ENCODE results near the gene TMEM131.

The TMEM131 gene

DNA sequence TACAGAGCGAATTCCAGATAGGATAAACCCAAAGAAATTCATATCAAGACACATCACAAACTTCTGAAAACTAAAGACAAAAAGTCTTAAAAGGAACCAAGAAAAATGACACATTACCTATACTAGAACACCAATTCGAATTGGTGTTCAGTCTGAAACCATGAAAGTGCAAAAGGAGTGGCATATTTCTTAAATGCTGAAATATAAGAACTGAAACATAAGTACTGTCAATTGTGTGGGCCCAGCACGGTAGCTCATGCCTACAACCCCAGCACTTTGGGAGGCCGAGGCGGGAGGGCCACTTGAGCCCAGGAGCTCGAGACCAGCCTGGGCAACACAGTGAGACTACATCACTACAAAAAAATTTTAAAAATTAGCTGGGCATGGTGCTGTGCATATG, 43.4 kb downstream of the TMEM131 start:
- Histone ChIP-seq H2BK15ac (ENCODE audit: low read length) (no peak overlapping the region), H2AFZ (ENCODE audit: low read length) (no peak overlapping the region), H3K36me3 (replicated peaks in 1 of 2; ENCODE audit: control insufficient read depth in 2 of 2, insufficient read depth in 2 of 2, low read length in 2 of 2) (no peaks in the 10 kb centered on the region), H3K18ac (ENCODE audit: low read length) (no peak overlapping the region), H2BK120ac (ENCODE audit: low read depth, low read length) (no peak overlapping the region), H3K79me1 (ENCODE audit: low read depth, low read length) (no peaks in the 10 kb centered on the region), H3K14ac (ENCODE audit: low read length) (no peak overlapping the region), H4K8ac (ENCODE audit: low read depth, low read length) (no peak overlapping the region), H3K4ac (ENCODE audit: low read length) (no peak overlapping the region), H3K9me3 (replicated peaks in 1 of 2; ENCODE audit: control insufficient read depth in 2 of 2, insufficient read depth in 1 of 2, low read depth in 1 of 2, low read length in 2 of 2) (no peaks in the 10 kb centered on the region), H3K4me3 (ENCODE audit: low read length in 2 of 2) (no peak overlapping the region), H2BK5ac (ENCODE audit: low read length) (no peak overlapping the region), H2BK12ac (ENCODE audit: low read length) (no peak overlapping the region), H3K27ac (replicated peaks; ENCODE audit: low read length) (no peak overlapping the region), H3K23ac (ENCODE audit: low read depth, low read length, poor library complexity) (no peak overlapping the region), H3K9ac (ENCODE audit: low read depth, low read length, poor library complexity) (no peak overlapping the region), H4K91ac (ENCODE audit: low read depth, low read length, poor library complexity) (no peak overlapping the region), H2AK5ac (ENCODE audit: low read depth, low read length) (no peak overlapping the region), H3K4me1 (ENCODE audit: control insufficient read depth in 2 of 2, insufficient read depth in 1 of 2, low read depth in 1 of 2, low read length in 2 of 2) (peaks cover 0 to 4% of the 10 kb centered on the region in 2 donors), H3K27me3 (ENCODE audit: control insufficient read depth in 3 of 3, insufficient read depth in 3 of 3, low read depth in 1 of 3, low read length in 3 of 3) (no peaks in the 10 kb centered on the region), H3K4me2 (ENCODE audit: insufficient read depth, low read length, poor library complexity, severe bottlenecking) (no peak overlapping the region)
- DNase-seq (ENCODE audit: low spot score): no peak
- no CpG with 5 or more reads among the region's 6 CpGs for WGBS, 2 donors (ENCODE audit: extremely low coverage in 2 of 2, insufficient read length in 2 of 2, insufficient replicate concordance in 1 of 2)

DNA sequence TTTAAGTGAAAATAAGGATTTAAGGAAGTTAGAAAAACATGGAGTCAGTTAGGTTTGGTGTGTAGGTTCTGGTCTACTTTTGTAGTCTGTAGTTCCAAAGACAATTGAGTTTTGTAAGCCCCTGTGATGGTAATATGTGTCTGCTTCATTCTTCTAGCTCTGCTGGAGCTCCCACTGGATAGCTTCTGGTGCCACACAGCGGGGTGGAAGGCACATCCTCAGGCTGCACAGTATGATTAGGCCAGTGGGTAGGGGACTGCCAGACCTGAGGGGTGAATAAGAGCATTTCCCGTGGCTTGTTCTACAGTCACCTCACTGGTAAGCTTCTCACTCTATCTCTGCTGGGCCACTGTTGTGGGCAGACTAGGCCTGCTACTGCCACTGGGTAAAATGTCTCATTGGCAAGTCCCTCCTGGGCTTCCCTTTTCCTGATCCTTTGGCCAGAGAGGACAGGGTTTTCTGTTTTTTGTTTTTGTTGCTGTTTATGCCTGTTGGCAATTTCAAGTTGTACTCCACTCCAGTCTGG, 44.5 kb downstream of the TMEM131 start:
- WGBS, 2 donors (ENCODE audit: extremely low coverage in 2 of 2, insufficient read length in 2 of 2, insufficient replicate concordance in 1 of 2): no CpG with 5 or more reads among the region's 2 CpGs
- Histone ChIP-seq H3K4ac (ENCODE audit: low read length) (no peak overlapping the region), H3K18ac (ENCODE audit: low read length) (no peak overlapping the region), H2AK5ac (ENCODE audit: low read depth, low read length) (no peak overlapping the region), H3K4me2 (ENCODE audit: insufficient read depth, low read length, poor library complexity, severe bottlenecking) (no peak overlapping the region), H3K27me3 (ENCODE audit: control insufficient read depth in 3 of 3, insufficient read depth in 3 of 3, low read depth in 1 of 3, low read length in 3 of 3) (no peaks in the 10 kb centered on the region), H3K27ac (replicated peaks; ENCODE audit: low read length) (no peak overlapping the region), H3K9ac (ENCODE audit: low read depth, low read length, poor library complexity) (no peak overlapping the region), H3K36me3 (replicated peaks in 1 of 2; ENCODE audit: control insufficient read depth in 2 of 2, insufficient read depth in 2 of 2, low read length in 2 of 2) (no peaks in the 10 kb centered on the region), H2BK120ac (ENCODE audit: low read depth, low read length) (no peak overlapping the region), H4K91ac (ENCODE audit: low read depth, low read length, poor library complexity) (no peak overlapping the region), H2AFZ (ENCODE audit: low read length) (no peak overlapping the region), H2BK15ac (ENCODE audit: low read length) (no peak overlapping the region), H3K23ac (ENCODE audit: low read depth, low read length, poor library complexity) (no peak overlapping the region), H2BK12ac (ENCODE audit: low read length) (no peak overlapping the region), H4K8ac (ENCODE audit: low read depth, low read length) (no peak overlapping the region), H3K4me1 (ENCODE audit: control insufficient read depth in 2 of 2, insufficient read depth in 1 of 2, low read depth in 1 of 2, low read length in 2 of 2) (peaks cover 0 to 4% of the 10 kb centered on the region in 2 donors), H3K14ac (ENCODE audit: low read length) (no peak overlapping the region), H3K9me3 (replicated peaks in 1 of 2; ENCODE audit: control insufficient read depth in 2 of 2, insufficient read depth in 1 of 2, low read depth in 1 of 2, low read length in 2 of 2) (no peaks in the 10 kb centered on the region), H3K4me3 (ENCODE audit: low read length in 2 of 2) (no peak overlapping the region), H2BK5ac (ENCODE audit: low read length) (no peak overlapping the region), H3K79me1 (ENCODE audit: low read depth, low read length) (no peaks in the 10 kb centered on the region)
- no peak for DNase-seq (ENCODE audit: low spot score)

DNA sequence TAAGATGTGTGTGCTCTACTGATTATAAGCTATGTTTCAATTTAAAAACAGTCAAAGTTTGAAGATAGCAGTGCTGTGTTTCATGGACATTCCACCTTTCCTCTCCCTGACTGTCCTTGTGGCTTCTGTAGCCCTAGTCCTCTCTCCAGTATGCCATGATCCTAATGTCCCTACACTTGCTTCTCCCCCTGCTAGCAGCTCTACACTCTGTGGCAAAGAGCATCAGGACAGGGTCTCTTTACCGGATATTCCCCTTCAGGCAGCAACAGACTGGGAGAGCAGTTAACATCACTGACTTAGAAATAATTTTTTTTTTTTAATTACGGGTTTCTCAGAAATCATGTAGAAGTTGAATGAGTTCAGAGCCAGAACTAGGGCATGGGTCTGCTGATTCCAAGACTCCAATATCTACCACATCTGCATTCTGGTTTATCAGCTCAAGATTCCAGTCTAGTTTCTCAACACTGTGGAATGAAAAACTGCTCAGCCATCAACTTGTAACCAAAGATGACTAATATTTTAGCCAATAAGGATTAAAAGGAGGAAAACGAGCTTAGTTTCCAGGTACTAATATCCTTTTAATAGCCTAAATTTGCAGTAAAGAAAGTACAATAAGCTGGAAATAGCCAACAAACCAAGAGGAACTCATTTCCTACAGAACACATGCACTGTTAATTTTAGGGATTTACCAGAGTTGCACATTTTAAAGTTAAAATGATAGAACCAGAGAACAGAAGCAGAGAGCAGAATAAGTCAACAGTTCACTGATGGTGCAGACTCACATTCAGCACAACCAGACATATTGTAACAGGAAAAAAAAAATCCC, 45.2 kb downstream of the TMEM131 start:
- Histone ChIP-seq H3K4me3 (ENCODE audit: low read length in 2 of 2) (no peak overlapping the region), H3K4me2 (ENCODE audit: insufficient read depth, low read length, poor library complexity, severe bottlenecking) (no peak overlapping the region), H3K36me3 (replicated peaks in 1 of 2; ENCODE audit: control insufficient read depth in 2 of 2, insufficient read depth in 2 of 2, low read length in 2 of 2) (no peaks in the 10 kb centered on the region), H3K9ac (ENCODE audit: low read depth, low read length, poor library complexity) (no peak overlapping the region), H2BK15ac (ENCODE audit: low read length) (no peak overlapping the region), H2BK12ac (ENCODE audit: low read length) (no peak overlapping the region), H3K23ac (ENCODE audit: low read depth, low read length, poor library complexity) (no peak overlapping the region), H4K91ac (ENCODE audit: low read depth, low read length, poor library complexity) (no peak overlapping the region), H2AFZ (ENCODE audit: low read length) (no peak overlapping the region), H4K8ac (ENCODE audit: low read depth, low read length) (no peak overlapping the region), H3K79me1 (ENCODE audit: low read depth, low read length) (no peaks in the 10 kb centered on the region), H3K18ac (ENCODE audit: low read length) (no peak overlapping the region), H2BK5ac (ENCODE audit: low read length) (no peak overlapping the region), H3K4me1 (ENCODE audit: control insufficient read depth in 2 of 2, insufficient read depth in 1 of 2, low read depth in 1 of 2, low read length in 2 of 2) (peaks cover 0 to 4% of the 10 kb centered on the region in 2 donors), H3K9me3 (replicated peaks in 1 of 2; ENCODE audit: control insufficient read depth in 2 of 2, insufficient read depth in 1 of 2, low read depth in 1 of 2, low read length in 2 of 2) (no peaks in the 10 kb centered on the region), H3K27me3 (ENCODE audit: control insufficient read depth in 3 of 3, insufficient read depth in 3 of 3, low read depth in 1 of 3, low read length in 3 of 3) (no peaks in the 10 kb centered on the region), H3K27ac (replicated peaks; ENCODE audit: low read length) (no peak overlapping the region), H2BK120ac (ENCODE audit: low read depth, low read length) (no peak overlapping the region), H3K14ac (ENCODE audit: low read length) (no peak overlapping the region), H2AK5ac (ENCODE audit: low read depth, low read length) (no peak overlapping the region), H3K4ac (ENCODE audit: low read length) (no peak overlapping the region)
- no peak for DNase-seq (ENCODE audit: low spot score)
- WGBS, 2 donors (ENCODE audit: extremely low coverage in 2 of 2, insufficient read length in 2 of 2, insufficient replicate concordance in 1 of 2): no CpG with 5 or more reads among the region's 3 CpGs

DNA sequence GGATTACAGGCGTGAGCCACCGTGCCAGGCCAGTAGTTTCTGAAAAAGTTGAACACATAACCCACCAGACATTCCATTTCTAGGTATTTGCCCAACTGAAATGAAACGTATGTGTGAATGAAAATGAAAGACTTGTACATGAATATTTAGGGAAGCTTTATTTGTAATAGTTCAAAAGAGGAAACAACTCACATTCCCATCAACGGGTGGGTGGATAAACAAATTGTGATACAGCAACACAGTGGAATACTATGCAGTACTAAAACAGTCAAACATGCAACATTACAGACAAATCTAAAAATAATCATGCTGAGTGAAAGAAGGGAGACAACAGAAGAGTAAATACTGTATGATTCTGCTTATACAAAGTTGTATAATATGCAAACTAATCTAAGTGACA, 46.8 kb downstream of the TMEM131 start:
- WGBS, 2 donors (ENCODE audit: extremely low coverage in 2 of 2, insufficient read length in 2 of 2, insufficient replicate concordance in 1 of 2): no CpG with 5 or more reads among the region's 4 CpGs
- no peak overlapping the region for H2BK5ac ChIP-seq (ENCODE audit: low read length)
- H3K4me2 ChIP-seq (ENCODE audit: insufficient read depth, low read length, poor library complexity, severe bottlenecking): no peak overlapping the region
- H2BK15ac ChIP-seq (ENCODE audit: low read length): no peak overlapping the region
- no peak overlapping the region for H3K18ac ChIP-seq (ENCODE audit: low read length)
- no peak overlapping the region for H2BK12ac ChIP-seq (ENCODE audit: low read length)
- no peaks in the 10 kb centered on the region for H3K79me1 ChIP-seq (ENCODE audit: low read depth, low read length)
- H3K4ac ChIP-seq (ENCODE audit: low read length): no peak overlapping the region
- H4K91ac ChIP-seq (ENCODE audit: low read depth, low read length, poor library complexity): no peak overlapping the region
- DNase-seq (ENCODE audit: low spot score): no peak
- no peak overlapping the region for H2AK5ac ChIP-seq (ENCODE audit: low read depth, low read length)
- no peak overlapping the region for H3K23ac ChIP-seq (ENCODE audit: low read depth, low read length, poor library complexity)
- H3K9ac ChIP-seq (ENCODE audit: low read depth, low read length, poor library complexity): no peak overlapping the region
- H2AFZ ChIP-seq (ENCODE audit: low read length): no peak overlapping the region
- H3K27ac ChIP-seq (replicated peaks; ENCODE audit: low read length): no peak overlapping the region
- no peak overlapping the region for H2BK120ac ChIP-seq (ENCODE audit: low read depth, low read length)
- H3K36me3 ChIP-seq (replicated peaks in 1 of 2; ENCODE audit: control insufficient read depth in 2 of 2, insufficient read depth in 2 of 2, low read length in 2 of 2): no peaks in the 10 kb centered on the region
- no peak overlapping the region for H3K14ac ChIP-seq (ENCODE audit: low read length)
- no peaks in the 10 kb centered on the region for H3K9me3 ChIP-seq (replicated peaks in 1 of 2; ENCODE audit: control insufficient read depth in 2 of 2, insufficient read depth in 1 of 2, low read depth in 1 of 2, low read length in 2 of 2)
- H4K8ac ChIP-seq (ENCODE audit: low read depth, low read length): no peak overlapping the region
- no peaks in the 10 kb centered on the region for H3K27me3 ChIP-seq (ENCODE audit: control insufficient read depth in 3 of 3, insufficient read depth in 3 of 3, low read depth in 1 of 3, low read length in 3 of 3)
- H3K4me1 ChIP-seq (ENCODE audit: control insufficient read depth in 2 of 2, insufficient read depth in 1 of 2, low read depth in 1 of 2, low read length in 2 of 2): peaks cover 0 to 4% of the 10 kb centered on the region in 2 donors
- no peak overlapping the region for H3K4me3 ChIP-seq (ENCODE audit: low read length in 2 of 2)

Data from neuronal stem cell (in vitro differentiated cells).